Prostate gland (tissue), 2 donors: ENCODE measurements around the gene NR3C1. TPM values are rescaled to one million over a fixed set of nuclear protein-coding genes. Genes with fewer than 3 reads are reported as not detected.

Source experiments
- DNase-seq: peaks from one replicate; pipeline ENCODE4 v3.0.0-alpha.2; 2019; ENCODE audit warnings: low spot score
- H3K27ac ChIP-seq, 2 donors: fragments of 200-600 bp; sonication (generic); 2 replicates each; pipeline ENCODE4 v1.5.1; 2017 to 2019
- H3K27me3 ChIP-seq: fragments of 200-600 bp; sonication (generic); replicated peaks from 2 replicates; pipeline ENCODE4 v1.5.1; 2019; ENCODE audit not compliant: insufficient read depth
- H3K36me3 ChIP-seq, 2 donors: fragments of 200-600 bp; sonication (generic); 1 replicate in 1 of 2; 2 replicates in 1 of 2; pipeline versions ENCODE4 v1.5.1 to v1.8.1; 2017 to 2019
- H3K4me1 ChIP-seq: fragments of 200-600 bp; sonication (generic); replicated peaks from 2 replicates; pipeline ENCODE4 v1.5.1; 2019
- H3K4me3 ChIP-seq, 2 donors: fragments of 200-600 bp; sonication (generic); 2 replicates each; pipeline ENCODE4 v1.5.1; 2017 to 2019
- H3K9me3 ChIP-seq: fragments of 200-600 bp; sonication (generic); 2 replicates; pipeline ENCODE4 v1.5.1; 2017
- POLR2A ChIP-seq: fragments of 450-650 bp; IDR thresholded peaks from one replicate; pipeline ENCODE4 v1.6.1; 2016; ENCODE audit warnings: antibody characterized with exemption, mild to moderate bottlenecking
- POLR2AphosphoS5 ChIP-seq: sonication (generic); formaldehyde crosslinking; IDR thresholded peaks from one replicate; pipeline ENCODE4 v1.6.1; 2017; ENCODE audit warnings: antibody characterized with exemption
- WGBS: methylation state at CpG from one replicate; pipeline ENCODE4 v1.1.5; 2018; 5-methylcytosine and 5-hydroxymethylcytosine counted together
- intact Hi-C: fragments of 100-400 bp; cut with DNase I; formaldehyde crosslinking; loops from one replicate; pipeline ENCODE4 v1.14.2; 2022
- total RNA-seq, 2 donors: library from RNA; depleted of rRNA; stranded (reverse); fragments of >200 nt; gene quantifications; one replicate each; pipeline ENCODE4 v1.1.0, GENCODE V29; 2016
- TF ChIP-seq, protein P1 (sequence below), 4 experiments: fragments of 200-600 bp in 2 of 4; fragments of 450-650 bp in 2 of 4; sonication (generic) in 2 of 4; IDR thresholded peaks; 1 replicate in 3 of 4; 2 replicates in 1 of 4; pipeline ENCODE4 v1.5.1; 2016 to 2019; ENCODE audit warnings: antibody characterized with exemption in 4 of 4, mild to moderate bottlenecking in 2 of 4, moderate library complexity in 2 of 4

NR3C1 gene
- total RNA-seq, 2 donors from 2014 or later, result 42.4 to 55.5 TPM

DNA sequence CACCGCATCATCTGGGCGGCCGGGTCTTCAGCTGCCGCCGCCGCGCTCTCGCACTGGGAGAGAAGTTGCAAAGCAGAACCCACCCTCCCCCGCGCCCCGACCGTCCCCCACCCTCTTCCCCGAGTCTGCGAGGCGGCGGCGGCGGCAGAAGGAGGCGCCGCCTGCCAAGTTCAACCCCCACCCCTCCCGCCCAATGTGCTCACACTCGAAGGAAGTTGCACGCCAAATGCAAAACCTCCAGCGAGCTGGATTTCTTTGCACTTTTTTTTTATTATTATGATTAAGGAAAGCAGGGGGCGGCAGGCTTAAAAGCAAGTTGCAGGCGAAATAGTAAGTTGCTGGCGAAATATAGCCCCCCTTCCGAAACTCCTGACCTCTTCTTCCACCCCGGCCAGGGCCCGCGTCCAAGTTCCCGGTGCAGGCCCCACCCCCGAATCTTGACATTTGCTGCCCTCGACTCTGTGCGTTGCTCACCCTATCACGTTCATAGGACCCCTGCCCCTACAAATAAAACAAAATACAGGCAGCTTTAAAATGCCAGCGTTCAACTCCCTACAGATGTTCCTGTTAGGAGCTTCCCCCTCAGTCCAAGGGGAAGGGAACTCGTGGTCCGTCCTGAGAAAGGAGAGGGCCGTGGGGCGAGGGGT is 1.1 kb upstream of the NR3C1 start:
- intact Hi-C loops, result loop anchor here (2.0 to 10.0 kb wide), 6 partner anchors 180 to 482 kb away; no protein-coding TSS in a partner anchor
- WGBS, result under 1% methylated on average over 33 of the region's 41 CpGs
- TF ChIP-seq, protein P1, sequence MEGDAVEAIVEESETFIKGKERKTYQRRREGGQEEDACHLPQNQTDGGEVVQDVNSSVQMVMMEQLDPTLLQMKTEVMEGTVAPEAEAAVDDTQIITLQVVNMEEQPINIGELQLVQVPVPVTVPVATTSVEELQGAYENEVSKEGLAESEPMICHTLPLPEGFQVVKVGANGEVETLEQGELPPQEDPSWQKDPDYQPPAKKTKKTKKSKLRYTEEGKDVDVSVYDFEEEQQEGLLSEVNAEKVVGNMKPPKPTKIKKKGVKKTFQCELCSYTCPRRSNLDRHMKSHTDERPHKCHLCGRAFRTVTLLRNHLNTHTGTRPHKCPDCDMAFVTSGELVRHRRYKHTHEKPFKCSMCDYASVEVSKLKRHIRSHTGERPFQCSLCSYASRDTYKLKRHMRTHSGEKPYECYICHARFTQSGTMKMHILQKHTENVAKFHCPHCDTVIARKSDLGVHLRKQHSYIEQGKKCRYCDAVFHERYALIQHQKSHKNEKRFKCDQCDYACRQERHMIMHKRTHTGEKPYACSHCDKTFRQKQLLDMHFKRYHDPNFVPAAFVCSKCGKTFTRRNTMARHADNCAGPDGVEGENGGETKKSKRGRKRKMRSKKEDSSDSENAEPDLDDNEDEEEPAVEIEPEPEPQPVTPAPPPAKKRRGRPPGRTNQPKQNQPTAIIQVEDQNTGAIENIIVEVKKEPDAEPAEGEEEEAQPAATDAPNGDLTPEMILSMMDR (IDR thresholded peaks at IDR 0.05), result no peak
- TF ChIP-seq POLR2AphosphoS5 (no peak), POLR2A (no peak)

DNA sequence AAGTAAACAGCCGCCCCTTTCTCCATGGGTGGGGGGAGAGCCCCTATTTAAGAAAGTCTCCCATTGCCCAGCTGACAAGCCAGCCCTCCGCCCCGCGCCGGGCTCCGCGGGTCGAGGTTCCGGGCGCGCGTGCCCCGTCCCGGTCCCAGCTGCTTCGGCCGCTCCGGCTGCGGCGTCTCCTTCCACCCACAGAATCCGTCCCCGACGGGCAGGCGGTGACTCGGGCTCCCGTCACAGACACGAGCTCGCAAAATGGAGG is 223 bp downstream of the NR3C1 start:
- 0% methylated on average over 20 of the region's 27 CpGs for WGBS
- intact Hi-C loops, result loop anchor here (2.0 to 10.0 kb wide), 5 partner anchors 178 to 481 kb away; no protein-coding TSS in a partner anchor
- no peak for DNase-seq

More for the DNA sequence above, 1.1 kb upstream of the NR3C1 start:
- H3K9me3 ChIP-seq, result no peaks in the 10 kb centered on the region
- no peaks in the 10 kb centered on the region for H3K36me3 ChIP-seq
- DNase-seq, result peak; percentile 66
- peak overlapping the region; percentile 83 to 86 for H3K4me3 ChIP-seq
- peak overlapping the region; percentile 95 to 96 for H3K27ac ChIP-seq
- H3K27me3 ChIP-seq, result no peaks in the 10 kb centered on the region
- H3K4me1 ChIP-seq, result no peaks in the 10 kb centered on the region

DNA sequence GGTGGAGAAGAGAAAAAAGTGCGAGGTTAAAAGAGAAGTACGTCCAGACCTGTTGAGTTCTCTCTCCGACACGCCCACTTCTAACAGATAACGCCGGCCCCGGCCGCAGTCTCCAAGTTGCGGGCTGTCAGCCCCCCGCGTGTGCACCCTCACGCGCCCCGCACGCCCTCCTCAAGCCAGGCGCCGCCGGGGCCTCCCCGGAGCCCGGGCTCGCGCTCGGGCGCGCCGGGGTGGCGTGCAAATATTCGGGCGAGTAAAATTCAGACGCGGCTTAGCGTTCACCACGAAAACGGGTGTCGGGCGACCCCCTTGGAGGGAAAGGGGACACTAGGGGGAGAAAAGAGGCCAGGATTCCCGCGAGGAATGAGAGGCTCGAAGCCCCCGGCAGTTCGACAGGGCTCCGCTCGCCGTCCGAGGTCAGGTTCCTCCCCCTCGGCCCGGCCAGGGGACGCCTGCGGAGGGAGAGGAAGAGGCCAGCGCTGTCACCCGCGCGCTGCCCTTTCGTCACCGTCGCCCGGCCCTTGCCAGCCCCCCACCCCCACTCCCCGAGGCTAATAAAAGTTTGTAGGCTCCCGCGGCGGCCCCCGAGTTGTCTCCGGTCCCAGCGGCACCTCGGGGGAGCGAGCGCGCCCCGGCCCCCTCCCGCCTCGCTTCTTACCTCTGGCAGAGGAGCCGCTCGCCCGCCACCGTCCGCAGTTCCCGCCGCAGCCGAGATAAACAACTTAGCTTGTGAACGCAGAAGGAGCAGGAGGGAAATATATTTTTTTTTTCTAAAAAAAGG is 743 bp downstream of the NR3C1 start:
- Histone ChIP-seq H3K4me3 (peak overlapping the region; percentile 83 to 86), H3K4me1 (peaks cover 2% of the 10 kb centered on the region), H3K27me3 (no peaks in the 10 kb centered on the region), H3K9me3 (no peaks in the 10 kb centered on the region), H3K36me3 (no peaks in the 10 kb centered on the region), H3K27ac (peak overlapping the region; percentile 95 to 96)
- intact Hi-C loops, result loop anchor here (2.0 to 10.0 kb wide), 5 partner anchors 178 to 480 kb away; no protein-coding TSS in a partner anchor
- under 1% methylated on average over 78 of the region's 80 CpGs for WGBS
- peak; percentile 58 for DNase-seq
- TF ChIP-seq, protein P1 (IDR thresholded peaks at IDR 0.05), result no peak

More for the DNA sequence above, 223 bp downstream of the NR3C1 start:
- TF ChIP-seq, protein P1 (IDR thresholded peaks at IDR 0.05), result no peak
- TF ChIP-seq POLR2A, result no peak
- TF ChIP-seq POLR2AphosphoS5, result no peak
- Histone ChIP-seq H3K27ac (peak overlapping the region; percentile 95 to 96), H3K36me3 (no peaks in the 10 kb centered on the region), H3K27me3 (no peaks in the 10 kb centered on the region), H3K4me3 (peak overlapping the region; percentile 83 to 86), H3K9me3 (no peaks in the 10 kb centered on the region), H3K4me1 (peaks cover 2% of the 10 kb centered on the region)

DNA sequence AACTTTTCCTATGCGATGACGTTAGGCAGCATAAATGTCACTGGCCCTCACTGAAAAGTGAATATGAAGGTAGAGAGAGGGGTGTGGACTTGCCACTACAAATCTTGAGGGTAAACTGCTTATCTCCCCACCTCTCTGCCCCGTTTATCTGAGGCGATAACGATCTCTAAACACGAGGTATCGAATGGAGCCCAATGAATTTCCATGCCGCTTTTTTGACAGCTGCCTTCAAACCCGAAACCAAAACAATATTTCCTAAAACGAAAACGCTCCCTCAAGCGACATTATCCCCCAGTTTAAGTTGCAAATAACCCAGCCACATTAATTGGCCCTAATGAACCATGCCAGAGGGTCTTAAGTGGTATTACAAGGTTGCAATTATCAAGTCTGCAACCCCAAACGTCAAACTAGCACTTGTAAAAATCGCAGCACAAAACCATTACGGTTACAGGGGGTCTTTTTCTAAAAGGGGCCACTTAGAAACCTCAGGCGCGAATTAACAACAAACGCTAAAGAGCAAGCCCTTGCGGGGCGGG is 1.4 kb downstream of the NR3C1 start:
- TF ChIP-seq POLR2A (no peak), POLR2AphosphoS5 (no peak)
- TF ChIP-seq, protein P1 (IDR thresholded peaks at IDR 0.05), result no peak
- 6% methylated on average over 20 of the region's 20 CpGs for WGBS
- Histone ChIP-seq H3K9me3 (no peaks in the 10 kb centered on the region), H3K4me1 (peaks cover 2% of the 10 kb centered on the region), H3K27ac (peak overlapping the region; percentile 95 to 96), H3K36me3 (no peaks in the 10 kb centered on the region), H3K27me3 (no peaks in the 10 kb centered on the region), H3K4me3 (peak overlapping the region; percentile 83 to 86)
- intact Hi-C loops, result loop anchor here (2.0 to 10.0 kb wide), 5 partner anchors 177 to 480 kb away; no protein-coding TSS in a partner anchor
- DNase-seq, result no peak
